GM12878 (cell line): Measurements from ENCODE around the gene OR1I1. TPM values are rescaled to one million over a fixed set of nuclear protein-coding genes. Genes with fewer than 3 reads are reported as not detected.
"Not testable (repeated sequence)": the region's sequence is repeated elsewhere in the genome, so short reads cannot be mapped to it uniquely, and the experiment has no call there.

Experiments
- ATAC-seq: fragments of 200-7000 bp; cut with Tn5 transposase; 3 replicates; pipeline ENCODE4 v1.9.1; 2020; ENCODE audit warnings: mild to moderate bottlenecking, moderate library complexity
- BruUV-seq: library from RNA; stranded (reverse); fragments of 400-500 nt; replicated peaks from 2 replicates; lab custom pipeline; 2021; lab: Mats Ljungman, UMichigan
- CTCF ChIA-PET: fragments of 300-600 bp; sonication (Branson Sonifier 250); formaldehyde crosslinking; extraction: SDS; loops from one replicate; lab custom pipeline; 2021; ENCODE audit warnings: inconsistent platforms; lab: Yijun Ruan, JAX
- POLR2A ChIA-PET: fragments of 350-600 bp; formaldehyde crosslinking; extraction: SDS; loops from one replicate; lab custom pipeline; 2021; ENCODE audit warnings: inconsistent platforms; lab: Charles Lee
- RAD21 ChIA-PET: fragments of 300-600 bp; sonication (Branson Sonifier 250); formaldehyde crosslinking; loops from one replicate; lab custom pipeline; 2023; ENCODE audit warnings: antibody characterized with exemption; ENCODE audit not compliant: unreplicated experiment; lab: Charles Lee
- SMC1A ChIA-PET: fragments of 300-600 bp; sonication (Branson Sonifier 250); formaldehyde crosslinking; loops from one replicate; lab custom pipeline; 2023; ENCODE audit not compliant: unreplicated experiment, uncharacterized antibody; lab: Charles Lee
- DNase-seq: peaks from one replicate; pipeline ENCODE4 v3.0.0-alpha.2; 2011; ENCODE audit warnings: low read depth, low spot score
- FAIRE-seq: peaks from 3 replicates; lab custom pipeline; 2011; peaks lifted over from hg19 to GRCh38; lab: Jason Lieb, UNC
- H2AFZ ChIP-seq: 2 replicates; pipeline ENCODE4 v1.6.0; 2011; ENCODE audit warnings: low read depth, low read length, control low read depth; ENCODE audit not compliant: control insufficient read depth
- H3K27ac ChIP-seq: 2 replicates; pipeline ENCODE4 v1.5.1; 2011; ENCODE audit warnings: control low read depth; ENCODE audit not compliant: control insufficient read depth, insufficient read depth
- H3K27me3 ChIP-seq, 2 experiments: replicated peaks in 1 of 2; 2 replicates each; pipeline versions ENCODE4 v1.6.0 to v1.6.1; 2011; ENCODE audit warnings: low read length in 1 of 2; ENCODE audit not compliant: control insufficient read depth in 2 of 2, insufficient read depth in 2 of 2
- H3K36me3 ChIP-seq, 2 experiments: 2 replicates each; pipeline ENCODE4 v1.5.1; 2011; ENCODE audit warnings: low read length in 1 of 2; ENCODE audit not compliant: control insufficient read depth in 2 of 2, insufficient read depth in 2 of 2
- H3K4me1 ChIP-seq: 2 replicates; pipeline ENCODE4 v1.6.1; 2011; ENCODE audit warnings: mild to moderate bottlenecking, low read length, moderate library complexity, mixed read lengths; ENCODE audit not compliant: control insufficient read depth, insufficient read depth
- H3K4me2 ChIP-seq: 2 replicates; pipeline ENCODE4 v1.6.0; 2011; ENCODE audit warnings: control low read depth; ENCODE audit not compliant: control insufficient read depth, insufficient read depth
- H3K4me3 ChIP-seq: fragments of 200-600 bp; sonication (generic); 2 replicates; pipeline ENCODE4 v1.5.1; 2016
- H3K79me2 ChIP-seq: 2 replicates; pipeline ENCODE4 v1.6.0; 2011; ENCODE audit warnings: low read length; ENCODE audit not compliant: control insufficient read depth, insufficient read depth
- H3K9ac ChIP-seq: 2 replicates; pipeline ENCODE4 v1.8.0; 2011; ENCODE audit warnings: low read length, control low read depth, mixed read lengths; ENCODE audit not compliant: control insufficient read depth, insufficient read depth
- H3K9me3 ChIP-seq: replicated peaks from 3 replicates; pipeline ENCODE4 v1.5.1; 2011; ENCODE audit warnings: mild to moderate bottlenecking, low read length; ENCODE audit not compliant: control insufficient read depth, insufficient read depth
- H4K20me1 ChIP-seq: 2 replicates; pipeline ENCODE4 v1.6.0; 2011; ENCODE audit not compliant: control insufficient read depth, insufficient read depth
- BHLHE40 ChIP-seq, 2 experiments: fragments of 450-650 bp in 1 of 2; IDR thresholded peaks; 2 replicates each; pipeline ENCODE4 v1.6.1; 2011 to 2017; ENCODE audit warnings: low read depth in 2 of 2, borderline replicate concordance in 1 of 2, improper control_type of control experiment in 1 of 2, low read length in 1 of 2, mild to moderate bottlenecking in 1 of 2
- HDAC6 ChIP-seq: fragments of 200-600 bp; sonication (generic); IDR thresholded peaks from one replicate; pipeline ENCODE4 v1.8.0; 2017; ENCODE audit warnings: antibody characterized with exemption; ENCODE audit not compliant: unreplicated experiment
- IRF4 ChIP-seq: IDR thresholded peaks from 2 replicates; pipeline ENCODE4 v1.6.1; 2011; ENCODE audit warnings: low read depth, low read length
- NBN ChIP-seq: fragments of 450-650 bp; IDR thresholded peaks from 2 replicates; pipeline ENCODE4 v1.6.1; 2016
- NKRF ChIP-seq: fragments of 450-650 bp; conservative IDR thresholded peaks from 2 replicates; pipeline ENCODE4 v1.6.1; 2017; ENCODE audit warnings: mild to moderate bottlenecking, moderate library complexity
- NR2F1 ChIP-seq: fragments of 450-650 bp; conservative IDR thresholded peaks from 2 replicates; pipeline ENCODE4 v1.6.1; 2017; ENCODE audit warnings: mild to moderate bottlenecking
- PKNOX1 ChIP-seq: fragments of 450-650 bp; IDR thresholded peaks from 2 replicates; pipeline ENCODE4 v1.6.1; 2016; ENCODE audit warnings: mild to moderate bottlenecking
- RCOR1 ChIP-seq: conservative IDR thresholded peaks from 2 replicates; pipeline ENCODE4 v1.6.1; 2012; ENCODE audit warnings: low read depth, low read length, improper control_type of control experiment
- WGBS: methylation state at CpG from one replicate; pipeline ENCODE4 v1.1.6; 2016; ENCODE audit warnings: low lambda C conversion rate; ENCODE audit not compliant: insufficient replicate concordance, insufficient coverage; ENCODE audit errors: missing lambda C conversion rate; 5-methylcytosine and 5-hydroxymethylcytosine counted together
- in situ Hi-C: fragments of 300-500 bp; cut with MboI; formaldehyde crosslinking; loops from 9 replicates; pipeline ENCODE4 v1.14.3; 2018; ENCODE audit warnings: mixed read lengths
- intact Hi-C: fragments of 100-400 bp; cut with micrococcal nuclease; formaldehyde crosslinking; loops from one replicate; pipeline ENCODE4 v1.14.2; 2022; ENCODE audit not compliant: unreplicated experiment
- polyA plus RNA-seq, 11 experiments: library from polyadenylated mRNA; depleted of rRNA in 4 of 11; unstranded in 6 of 11; stranded (reverse) in 5 of 11; fragments of >200 nt; fragmentation: Nextera tagmentation in 4 of 11; fragmentation: Illumina TruSeq in 1 of 11; extraction: Ambion mirVana in 4 of 11; extraction: Trizol in 1 of 11; gene quantifications; 1 replicate in 1 of 11; 2 replicates in 10 of 11; pipeline versions ENCODE4 v1.2.1 to v1.2.3, GENCODE V29; 2011 to 2016; ENCODE audit warnings: inconsistent platforms in 2 of 11, missing spikeins in 2 of 11, low read depth in 1 of 11
- total RNA-seq, 4 experiments: library from RNA; depleted of rRNA in 3 of 4; stranded (reverse); fragments of >200 nt in 3 of 4; fragmentation: Illumina TruSeq in 1 of 4; extraction: Trizol in 1 of 4; gene quantifications; 2 replicates each; pipeline versions ENCODE4 v1.2.1 to v1.2.3, GENCODE V29; 2013 to 2021

Gene OR1I1
- total and polyA plus RNA-seq, 10 of the 15 experiments (the other 5 are each of a cell fraction or from before 2014, with no cell fraction given), result not detected

GRCh38 chr19:15096223-15096622, 14.2 kb downstream of the OR1I1 start:
- Histone ChIP-seq H3K36me3 (no peaks in the 10 kb centered on the region), H3K79me2 (no peaks in the 10 kb centered on the region), H3K27ac (no peak overlapping the region), H3K4me1 (no peaks in the 10 kb centered on the region), H2AFZ (no peak overlapping the region), H3K27me3 (no peaks in the 10 kb centered on the region), H3K4me2 (no peak overlapping the region), H3K9ac (no peak overlapping the region), H4K20me1 (no peaks in the 10 kb centered on the region), H3K4me3 (no peak overlapping the region), H3K9me3 (no peaks in the 10 kb centered on the region)
- no peak for ATAC-seq
- WGBS, result 0% methylated on average over 3 of the region's 3 CpGs
- RAD21 ChIA-PET, result interaction anchor here (0.6 kb wide), 1 partner anchor 59 kb away, joined by 5 read pairs; no protein-coding TSS in a partner anchor
- in situ Hi-C loops, result no loop called here
- CTCF ChIA-PET, result no interaction called here
- no peak for DNase-seq
- no TSS peak for BruUV-seq
- intact Hi-C loops, result no loop called here
- FAIRE-seq, result no peak
- TF ChIP-seq HDAC6 (no peak), NBN (no peak), BHLHE40 (IDR thresholded peaks at IDR 0.05; ENCODE audit: borderline replicate concordance in 1 of 2, low read depth in 2 of 2, low read length in 1 of 2) (no peak), RCOR1 (no peak), IRF4 (no peak), NKRF (no peak), PKNOX1 (no peak), NR2F1 (no peak)
- SMC1A ChIA-PET, result no interaction called here
- POLR2A ChIA-PET, result no interaction called here

DNA sequence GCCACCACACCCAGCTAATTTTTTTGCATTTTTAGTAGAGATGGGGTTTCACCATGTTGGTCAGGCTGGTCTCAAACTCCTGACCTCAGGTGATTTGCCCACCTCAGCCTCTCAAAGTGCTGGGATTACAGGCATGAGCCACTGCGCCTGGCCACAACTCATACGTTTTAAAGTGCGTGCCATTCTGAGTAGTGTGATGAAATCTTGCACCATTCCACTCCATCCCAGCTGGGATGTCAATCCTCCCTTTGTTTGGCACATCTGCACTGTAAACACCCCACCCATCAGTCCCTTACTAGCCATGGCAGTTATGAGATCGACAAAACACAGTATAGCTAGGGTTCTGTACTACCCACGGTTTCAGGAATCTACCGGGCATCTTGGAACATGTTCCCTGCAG, 16.0 kb downstream of the OR1I1 start:
- intact Hi-C loops, H3K9ac ChIP-seq, H3K79me2 ChIP-seq, CTCF ChIA-PET, H3K27ac ChIP-seq, H3K9me3 ChIP-seq, H4K20me1 ChIP-seq, H3K27me3 ChIP-seq, H3K4me2 ChIP-seq, FAIRE-seq, DNase-seq, POLR2A ChIA-PET, ATAC-seq, RAD21 ChIA-PET, H3K4me1 ChIP-seq, H2AFZ ChIP-seq, H3K36me3 ChIP-seq, SMC1A ChIA-PET, in situ Hi-C loops, H3K4me3 ChIP-seq, BruUV-seq: not testable (repeated sequence)
- WGBS, result 57% methylated on average over 6 of the region's 6 CpGs
